ENCODE measurements around the gene PMFBP1. TPM values are rescaled to one million over a fixed set of nuclear protein-coding genes. Genes with fewer than 3 reads are reported as not detected.

The PMFBP1 gene
- polyA plus RNA-seq, 1 donor from 2014 or later = 1.0 TPM

DNA sequence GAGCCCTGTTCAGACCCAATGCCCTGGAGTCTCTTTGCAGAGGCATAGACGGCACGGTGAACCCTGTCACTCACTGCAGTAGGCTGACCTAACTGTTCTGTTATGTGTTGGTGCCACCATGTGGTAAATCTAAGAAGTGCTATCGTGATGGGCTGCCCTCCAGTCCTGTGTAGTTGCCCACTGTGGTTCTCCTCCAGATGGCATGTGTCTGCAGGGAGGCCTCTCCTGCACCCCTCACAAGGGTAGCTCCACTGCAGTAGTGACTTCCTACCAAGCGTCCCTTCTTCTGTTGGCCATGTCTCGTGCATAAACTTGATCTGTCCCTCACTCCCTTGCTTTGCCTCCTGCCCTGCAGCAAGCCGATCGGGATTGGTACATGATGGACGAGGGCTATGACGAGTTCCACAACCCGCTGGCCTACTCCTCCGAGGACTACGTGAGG is 72.6 kb downstream of the PMFBP1 start:
- Histone ChIP-seq H3K27me3 (ENCODE audit: insufficient read depth, low read depth, low read length) (no peaks in the 10 kb centered on the region), H3K9me3 (ENCODE audit: low read length) (no peaks in the 10 kb centered on the region), H3F3A (ENCODE audit: insufficient read depth, low read length, poor library complexity, severe bottlenecking) (no peaks in the 10 kb centered on the region), H4K20me1 (ENCODE audit: insufficient read depth) (no peaks in the 10 kb centered on the region), H3K36me3 (ENCODE audit: insufficient read depth, low read length) (peaks cover 7% of the 10 kb centered on the region), H3K9ac (ENCODE audit: low read length) (no peak overlapping the region), H2AFZ (ENCODE audit: low read depth, low read length) (no peak overlapping the region), H3K4me3 (ENCODE audit: low read length) (no peak overlapping the region), H3K9me2 (ENCODE audit: insufficient read depth, low read length) (no peaks in the 10 kb centered on the region), H3K79me2 (replicated peaks; ENCODE audit: insufficient read depth, low read length) (peaks cover 22% of the 10 kb centered on the region), H3K4me2 (ENCODE audit: low read length) (no peak overlapping the region), H3K27ac (ENCODE audit: low read length) (no peak overlapping the region)
- peak; percentile 81 for TF ChIP-seq RAD21 (conservative IDR thresholded peaks at IDR 0.05)
- TF ChIP-seq, protein P1, sequence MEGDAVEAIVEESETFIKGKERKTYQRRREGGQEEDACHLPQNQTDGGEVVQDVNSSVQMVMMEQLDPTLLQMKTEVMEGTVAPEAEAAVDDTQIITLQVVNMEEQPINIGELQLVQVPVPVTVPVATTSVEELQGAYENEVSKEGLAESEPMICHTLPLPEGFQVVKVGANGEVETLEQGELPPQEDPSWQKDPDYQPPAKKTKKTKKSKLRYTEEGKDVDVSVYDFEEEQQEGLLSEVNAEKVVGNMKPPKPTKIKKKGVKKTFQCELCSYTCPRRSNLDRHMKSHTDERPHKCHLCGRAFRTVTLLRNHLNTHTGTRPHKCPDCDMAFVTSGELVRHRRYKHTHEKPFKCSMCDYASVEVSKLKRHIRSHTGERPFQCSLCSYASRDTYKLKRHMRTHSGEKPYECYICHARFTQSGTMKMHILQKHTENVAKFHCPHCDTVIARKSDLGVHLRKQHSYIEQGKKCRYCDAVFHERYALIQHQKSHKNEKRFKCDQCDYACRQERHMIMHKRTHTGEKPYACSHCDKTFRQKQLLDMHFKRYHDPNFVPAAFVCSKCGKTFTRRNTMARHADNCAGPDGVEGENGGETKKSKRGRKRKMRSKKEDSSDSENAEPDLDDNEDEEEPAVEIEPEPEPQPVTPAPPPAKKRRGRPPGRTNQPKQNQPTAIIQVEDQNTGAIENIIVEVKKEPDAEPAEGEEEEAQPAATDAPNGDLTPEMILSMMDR (IDR thresholded peaks at IDR 0.05; ENCODE audit: poor library complexity, severe bottlenecking) = peak; percentile 77
- TF ChIP-seq, protein P2, sequence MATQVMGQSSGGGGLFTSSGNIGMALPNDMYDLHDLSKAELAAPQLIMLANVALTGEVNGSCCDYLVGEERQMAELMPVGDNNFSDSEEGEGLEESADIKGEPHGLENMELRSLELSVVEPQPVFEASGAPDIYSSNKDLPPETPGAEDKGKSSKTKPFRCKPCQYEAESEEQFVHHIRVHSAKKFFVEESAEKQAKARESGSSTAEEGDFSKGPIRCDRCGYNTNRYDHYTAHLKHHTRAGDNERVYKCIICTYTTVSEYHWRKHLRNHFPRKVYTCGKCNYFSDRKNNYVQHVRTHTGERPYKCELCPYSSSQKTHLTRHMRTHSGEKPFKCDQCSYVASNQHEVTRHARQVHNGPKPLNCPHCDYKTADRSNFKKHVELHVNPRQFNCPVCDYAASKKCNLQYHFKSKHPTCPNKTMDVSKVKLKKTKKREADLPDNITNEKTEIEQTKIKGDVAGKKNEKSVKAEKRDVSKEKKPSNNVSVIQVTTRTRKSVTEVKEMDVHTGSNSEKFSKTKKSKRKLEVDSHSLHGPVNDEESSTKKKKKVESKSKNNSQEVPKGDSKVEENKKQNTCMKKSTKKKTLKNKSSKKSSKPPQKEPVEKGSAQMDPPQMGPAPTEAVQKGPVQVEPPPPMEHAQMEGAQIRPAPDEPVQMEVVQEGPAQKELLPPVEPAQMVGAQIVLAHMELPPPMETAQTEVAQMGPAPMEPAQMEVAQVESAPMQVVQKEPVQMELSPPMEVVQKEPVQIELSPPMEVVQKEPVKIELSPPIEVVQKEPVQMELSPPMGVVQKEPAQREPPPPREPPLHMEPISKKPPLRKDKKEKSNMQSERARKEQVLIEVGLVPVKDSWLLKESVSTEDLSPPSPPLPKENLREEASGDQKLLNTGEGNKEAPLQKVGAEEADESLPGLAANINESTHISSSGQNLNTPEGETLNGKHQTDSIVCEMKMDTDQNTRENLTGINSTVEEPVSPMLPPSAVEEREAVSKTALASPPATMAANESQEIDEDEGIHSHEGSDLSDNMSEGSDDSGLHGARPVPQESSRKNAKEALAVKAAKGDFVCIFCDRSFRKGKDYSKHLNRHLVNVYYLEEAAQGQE (IDR thresholded peaks at IDR 0.05; ENCODE audit: borderline replicate concordance) = no peak
- peak; percentile 75 for TF ChIP-seq SMC3 (conservative IDR thresholded peaks at IDR 0.05; ENCODE audit: poor library complexity)

DNA sequence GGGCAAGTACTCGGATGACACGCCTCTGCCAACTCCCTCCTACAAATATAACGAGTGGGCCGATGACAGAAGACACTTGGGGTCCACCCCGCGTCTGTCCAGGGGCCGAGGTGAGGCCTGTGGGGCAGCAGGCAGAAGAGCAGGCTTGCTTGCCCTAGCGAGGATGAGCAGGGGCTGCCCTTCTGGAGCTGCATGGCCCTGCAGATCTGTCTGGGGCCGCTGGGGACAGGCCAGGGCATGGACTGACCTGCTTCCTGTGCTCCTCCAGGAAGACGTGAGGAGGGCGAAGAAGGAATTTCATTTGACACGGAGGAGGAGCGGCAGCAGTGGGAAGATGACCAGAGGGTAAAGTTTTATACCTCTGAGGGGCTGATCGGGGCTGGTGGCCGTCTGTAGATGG is 73.0 kb downstream of the PMFBP1 start:
- Histone ChIP-seq H3K4me3 (ENCODE audit: low read length) (no peak overlapping the region), H3K79me2 (replicated peaks; ENCODE audit: insufficient read depth, low read length) (peaks cover 26% of the 10 kb centered on the region), H2AFZ (ENCODE audit: low read depth, low read length) (no peak overlapping the region), H3K9ac (ENCODE audit: low read length) (no peak overlapping the region), H3K4me2 (ENCODE audit: low read length) (no peak overlapping the region), H3K9me2 (ENCODE audit: insufficient read depth, low read length) (no peaks in the 10 kb centered on the region), H3F3A (ENCODE audit: insufficient read depth, low read length, poor library complexity, severe bottlenecking) (no peaks in the 10 kb centered on the region), H4K20me1 (ENCODE audit: insufficient read depth) (no peaks in the 10 kb centered on the region), H3K36me3 (ENCODE audit: insufficient read depth, low read length) (peaks cover 7% of the 10 kb centered on the region), H3K27ac (ENCODE audit: low read length) (no peak overlapping the region), H3K9me3 (ENCODE audit: low read length) (no peaks in the 10 kb centered on the region), H3K27me3 (ENCODE audit: insufficient read depth, low read depth, low read length) (no peaks in the 10 kb centered on the region)
- no peak for TF ChIP-seq EZH2 (IDR thresholded peaks at IDR 0.05; ENCODE audit: borderline replicate concordance, insufficient read depth, low read length, poor library complexity, severe bottlenecking)
- TF ChIP-seq, protein P2 (IDR thresholded peaks at IDR 0.05; ENCODE audit: borderline replicate concordance) = no peak
- no peak for TF ChIP-seq RAD21 (conservative IDR thresholded peaks at IDR 0.05)
- TF ChIP-seq MXI1 (conservative IDR thresholded peaks at IDR 0.05; ENCODE audit: poor library complexity, severe bottlenecking) = no peak
- TF ChIP-seq POLR2AphosphoS5 (IDR thresholded peaks at IDR 0.05) = no peak
- no peak for TF ChIP-seq SMC3 (conservative IDR thresholded peaks at IDR 0.05; ENCODE audit: poor library complexity)
- TF ChIP-seq, protein P1 (IDR thresholded peaks at IDR 0.05; ENCODE audit: poor library complexity, severe bottlenecking) = no peak
- no peak for TF ChIP-seq TAF1 (IDR thresholded peaks at IDR 0.05; ENCODE audit: low read depth)
